Parathyroid adenoma (tissue), 2 donors: ENCODE results near the gene ITGAD.
"Not testable (repeated sequence)": the region's sequence is repeated elsewhere in the genome, so short reads cannot be mapped to it uniquely, and the experiment has no call there.

Source experiments
- H2AFZ ChIP-seq: fragments of 300-600 bp; sonication (generic); one replicate; pipeline ENCODE4 v1.7.0; 2017; ENCODE audit warnings: antibody characterized with exemption, mild to moderate bottlenecking
- H3K27ac ChIP-seq: fragments of 300-600 bp; sonication (generic); one replicate; pipeline ENCODE4 v1.7.0; 2017
- H3K27me3 ChIP-seq: fragments of 300-600 bp; sonication (generic); one replicate; pipeline ENCODE4 v1.7.0; 2017; ENCODE audit warnings: low read length; ENCODE audit not compliant: control insufficient read depth, insufficient read depth
- H3K36me3 ChIP-seq: fragments of 300-600 bp; sonication (generic); one replicate; pipeline ENCODE4 v1.7.0; 2017; ENCODE audit warnings: low read length; ENCODE audit not compliant: control insufficient read depth, insufficient read depth
- H3K4me1 ChIP-seq: fragments of 300-600 bp; sonication (generic); one replicate; pipeline ENCODE4 v1.7.0; 2017; ENCODE audit warnings: control low read depth
- H3K4me2 ChIP-seq: fragments of 300-600 bp; sonication (generic); one replicate; pipeline ENCODE4 v1.7.0; 2017; ENCODE audit warnings: low read length
- H3K4me3 ChIP-seq: fragments of 300-600 bp; sonication (generic); one replicate; pipeline ENCODE4 v1.7.0; 2017; ENCODE audit warnings: low read depth, low read length
- H3K79me2 ChIP-seq: fragments of 300-600 bp; sonication (generic); one replicate; pipeline ENCODE4 v1.7.0; 2017; ENCODE audit warnings: control low read depth
- H3K9ac ChIP-seq: fragments of 300-600 bp; sonication (generic); one replicate; pipeline ENCODE4 v1.7.0; 2017; ENCODE audit warnings: mild to moderate bottlenecking
- H3K9me3 ChIP-seq: fragments of 300-600 bp; sonication (generic); one replicate; pipeline ENCODE4 v1.7.0; 2017; ENCODE audit warnings: low read length; ENCODE audit not compliant: control insufficient read depth
- CTCF ChIP-seq: fragments of 300-600 bp; sonication (generic); IDR thresholded peaks from one replicate; pipeline ENCODE4 v1.7.0; 2017; ENCODE audit warnings: antibody characterized with exemption, mild to moderate bottlenecking
- donor health status: primary hyperparathyroidism.

Gene ITGAD

GRCh38 chr16:31440516-31441184 is 47.5 kb downstream of the ITGAD start:
- no peak overlapping the region for H2AFZ ChIP-seq
- no peaks in the 10 kb centered on the region for H3K9me3 ChIP-seq
- no peak overlapping the region for H3K27ac ChIP-seq
- no peak for TF ChIP-seq CTCF
- no peak overlapping the region for H3K4me2 ChIP-seq
- no peak overlapping the region for H3K9ac ChIP-seq
- H3K4me3 ChIP-seq = no peak overlapping the region
- no peaks in the 10 kb centered on the region for H3K36me3 ChIP-seq
- peaks cover 4% of the 10 kb centered on the region for H3K79me2 ChIP-seq
- H3K27me3 ChIP-seq = no peaks in the 10 kb centered on the region
- H3K4me1 ChIP-seq = no peaks in the 10 kb centered on the region

GRCh38 chr16:31441956-31442355 is 48.8 kb downstream of the ITGAD start:
- H3K4me1 ChIP-seq = no peaks in the 10 kb centered on the region

GRCh38 chr16:31445931-31446330 is 52.8 kb downstream of the ITGAD start:
- H3K9me3 ChIP-seq, H2AFZ ChIP-seq, H3K4me2 ChIP-seq, H3K4me3 ChIP-seq, H3K27ac ChIP-seq, H3K27me3 ChIP-seq, H3K79me2 ChIP-seq, H3K4me1 ChIP-seq, H3K9ac ChIP-seq, H3K36me3 ChIP-seq: not testable (repeated sequence)

More at GRCh38 chr16:31441956-31442355, 48.8 kb downstream of the ITGAD start:
- peaks cover 4% of the 10 kb centered on the region for H3K79me2 ChIP-seq
- H3K27me3 ChIP-seq = no peaks in the 10 kb centered on the region
- TF ChIP-seq CTCF = no peak
- no peak overlapping the region for H3K27ac ChIP-seq
- H3K36me3 ChIP-seq = no peaks in the 10 kb centered on the region
- no peaks in the 10 kb centered on the region for H3K9me3 ChIP-seq
- no peak overlapping the region for H3K4me3 ChIP-seq
- no peak overlapping the region for H3K9ac ChIP-seq
- peak overlapping the region; percentile 95 for H2AFZ ChIP-seq
- H3K4me2 ChIP-seq = no peak overlapping the region

GRCh38 chr16:31451201-31451600 is 58.1 kb downstream of the ITGAD start:
- peak overlapping the region; percentile 4 for H3K4me2 ChIP-seq
- H3K4me3 ChIP-seq = peak overlapping the region; percentile 4
- H2AFZ ChIP-seq = peak overlapping the region; percentile 51
- H3K9ac ChIP-seq = no peak overlapping the region
- TF ChIP-seq CTCF = no peak
- H3K36me3 ChIP-seq = no peaks in the 10 kb centered on the region
- no peaks in the 10 kb centered on the region for H3K9me3 ChIP-seq
- H3K27me3 ChIP-seq = no peaks in the 10 kb centered on the region
- H3K4me1 ChIP-seq = peaks cover 35% of the 10 kb centered on the region
- peak overlapping the region; percentile 74 for H3K27ac ChIP-seq
- H3K79me2 ChIP-seq = peaks cover 20% of the 10 kb centered on the region

GRCh38 chr16:31451681-31452351 is 58.7 kb downstream of the ITGAD start:
- Histone ChIP-seq H3K4me2 (peak overlapping the region; percentile 4), H3K4me3 (peak overlapping the region; percentile 4), H3K27ac (peak overlapping the region; percentile 74), H3K4me1 (peaks cover 35% of the 10 kb centered on the region), H3K9ac (no peak overlapping the region), H3K36me3 (no peaks in the 10 kb centered on the region), H3K27me3 (no peaks in the 10 kb centered on the region), H3K9me3 (no peaks in the 10 kb centered on the region), H3K79me2 (peaks cover 22% of the 10 kb centered on the region), H2AFZ (peak overlapping the region; percentile 51)
- TF ChIP-seq CTCF = peak; percentile 82
